Measurements from ENCODE around the gene CCDC51. TPM values are rescaled to one million over a fixed set of nuclear protein-coding genes. Genes with fewer than 3 reads are reported as not detected.

The CCDC51 gene
- total and polyA plus RNA-seq, 2 of the 13 experiments (the other 11 are each of a cell fraction or from before 2014, with no cell fraction given), result 18.1 to 29.4 TPM

- TF ChIP-seq HNRNPUL1 (IDR thresholded peaks at IDR 0.05; ENCODE audit: low read depth, low read length), result no peak
- TF ChIP-seq, protein P1, sequence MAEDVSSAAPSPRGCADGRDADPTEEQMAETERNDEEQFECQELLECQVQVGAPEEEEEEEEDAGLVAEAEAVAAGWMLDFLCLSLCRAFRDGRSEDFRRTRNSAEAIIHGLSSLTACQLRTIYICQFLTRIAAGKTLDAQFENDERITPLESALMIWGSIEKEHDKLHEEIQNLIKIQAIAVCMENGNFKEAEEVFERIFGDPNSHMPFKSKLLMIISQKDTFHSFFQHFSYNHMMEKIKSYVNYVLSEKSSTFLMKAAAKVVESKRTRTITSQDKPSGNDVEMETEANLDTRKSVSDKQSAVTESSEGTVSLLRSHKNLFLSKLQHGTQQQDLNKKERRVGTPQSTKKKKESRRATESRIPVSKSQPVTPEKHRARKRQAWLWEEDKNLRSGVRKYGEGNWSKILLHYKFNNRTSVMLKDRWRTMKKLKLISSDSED (CRISPR knock-in tag; IDR thresholded peaks at IDR 0.05), result no peak
- TF ChIP-seq ZNF607 (CRISPR knock-in tag; IDR thresholded peaks at IDR 0.05; ENCODE audit: borderline replicate concordance), result peak; percentile 88
- TF ChIP-seq, protein P2, sequence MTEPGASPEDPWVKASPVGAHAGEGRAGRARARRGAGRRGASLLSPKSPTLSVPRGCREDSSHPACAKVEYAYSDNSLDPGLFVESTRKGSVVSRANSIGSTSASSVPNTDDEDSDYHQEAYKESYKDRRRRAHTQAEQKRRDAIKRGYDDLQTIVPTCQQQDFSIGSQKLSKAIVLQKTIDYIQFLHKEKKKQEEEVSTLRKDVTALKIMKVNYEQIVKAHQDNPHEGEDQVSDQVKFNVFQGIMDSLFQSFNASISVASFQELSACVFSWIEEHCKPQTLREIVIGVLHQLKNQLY (CRISPR knock-in tag; IDR thresholded peaks at IDR 0.05), result 0 out of 2 replicates have a peak, but pooled peaks have one; percentile 36
- TF ChIP-seq ZNF772 (CRISPR knock-in tag; IDR thresholded peaks at IDR 0.05), result peak; percentile 95
- TF ChIP-seq THAP9 (CRISPR knock-in tag; IDR thresholded peaks at IDR 0.05; ENCODE audit: borderline replicate concordance), result peak; percentile 94; the same call in 1 of the 2 replicates
- no peak for TF ChIP-seq RFXANK (CRISPR knock-in tag; IDR thresholded peaks at IDR 0.05)
- TF ChIP-seq SUZ12 (IDR thresholded peaks at IDR 0.05; ENCODE audit: low read depth, low read length), result no peak
- peak; percentile 62 for TF ChIP-seq BORCS8-MEF2B (CRISPR knock-in tag; IDR thresholded peaks at IDR 0.05)
- TF ChIP-seq, protein P3, sequence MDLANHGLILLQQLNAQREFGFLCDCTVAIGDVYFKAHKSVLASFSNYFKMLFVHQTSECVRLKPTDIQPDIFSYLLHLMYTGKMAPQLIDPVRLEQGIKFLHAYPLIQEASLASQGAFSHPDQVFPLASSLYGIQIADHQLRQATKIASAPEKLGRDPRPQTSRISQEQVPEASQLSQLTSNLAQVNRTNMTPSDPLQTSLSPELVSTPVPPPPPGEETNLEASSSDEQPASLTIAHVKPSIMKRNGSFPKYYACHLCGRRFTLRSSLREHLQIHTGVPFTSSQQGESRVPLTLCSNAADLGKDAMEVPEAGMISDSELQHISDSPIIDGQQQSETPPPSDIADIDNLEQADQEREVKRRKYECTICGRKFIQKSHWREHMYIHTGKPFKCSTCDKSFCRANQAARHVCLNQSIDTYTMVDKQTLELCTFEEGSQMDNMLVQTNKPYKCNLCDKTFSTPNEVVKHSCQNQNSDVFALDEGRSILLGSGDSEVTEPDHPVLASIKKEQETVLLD (CRISPR knock-in tag; IDR thresholded peaks at IDR 0.05; ENCODE audit: low read depth), result 0 out of 2 replicates have a peak, but pooled peaks have one; percentile 68
- peak; percentile 97; the same call in 1 of the 2 replicates for TF ChIP-seq ZNF674 (CRISPR knock-in tag; IDR thresholded peaks at IDR 0.05; ENCODE audit: low read depth)
- TF ChIP-seq HDAC2 (CRISPR knock-in tag; IDR thresholded peaks at IDR 0.05), result peak; percentile 80; the same call in 1 of the 2 replicates
- TF ChIP-seq ZC3H13 (CRISPR knock-in tag; IDR thresholded peaks at IDR 0.05), result peak; percentile 70; the same call in 1 of the 2 replicates
- TF ChIP-seq HNF1B (CRISPR knock-in tag; IDR thresholded peaks at IDR 0.05), result peak; percentile 87
- no peak for TF ChIP-seq FOXA1 (IDR thresholded peaks at IDR 0.05)
- TF ChIP-seq FOXA1 (CRISPR knock-in tag; IDR thresholded peaks at IDR 0.05), result no peak
- no peak for TF ChIP-seq CSRNP2 (CRISPR knock-in tag; conservative IDR thresholded peaks at IDR 0.05; ENCODE audit: low read depth)
- 0 out of 2 replicates have a peak, but pooled peaks have one; percentile 42 for TF ChIP-seq ZNF761 (CRISPR knock-in tag; conservative IDR thresholded peaks at IDR 0.05)
- TF ChIP-seq FOXO1 (CRISPR knock-in tag; IDR thresholded peaks at IDR 0.05), result 0 out of 2 replicates have a peak, but pooled peaks have one; percentile 28
- TF ChIP-seq ZNF264 (CRISPR knock-in tag; IDR thresholded peaks at IDR 0.05), result no peak
Observed at GRCh38 chr3:48439820-48440589, at the start of gene CCDC51, which contains the start of gene TMA7 (continued).

Data from HepG2 (cell line).